HEK293 (cell line): ENCODE data around the gene ITGA3.

Source experiments
- CTCF ChIA-PET: fragments of 350-600 bp; formaldehyde crosslinking; extraction: SDS; loops from one replicate; lab custom pipeline; 2021; ENCODE audit warnings: antibody characterized with exemption; lab: Yijun Ruan, JAX
- POLR2A ChIA-PET: fragments of 300-600 bp; formaldehyde crosslinking; extraction: SDS; loops from one replicate; lab custom pipeline; 2020; ENCODE audit warnings: antibody characterized with exemption, inconsistent platforms; lab: Yijun Ruan, JAX
- H3K27ac ChIP-seq: fragments of 200-500 bp; sonication (Bioruptor generic); 2 replicates; pipeline ENCODE4 v1.5.1; 2014; ENCODE audit warnings: low read depth, low read length, control low read depth, inconsistent platforms; ENCODE audit errors: extremely low read depth
- H3K36me3 ChIP-seq, 2 experiments: fragments of 200-500 bp in 1 of 2; sonication (Bioruptor generic) in 1 of 2; 1 replicate in 1 of 2; 2 replicates in 1 of 2; pipeline ENCODE4 v1.5.1; 2014 to 2017; ENCODE audit warnings: inconsistent platforms in 2 of 2, low read length in 2 of 2; ENCODE audit not compliant: control insufficient read depth in 2 of 2, insufficient read depth in 1 of 2
- H3K4me1 ChIP-seq: fragments of 200-500 bp; sonication (Bioruptor generic); 2 replicates; pipeline ENCODE4 v1.5.1; 2014; ENCODE audit warnings: mild to moderate bottlenecking, low read length, inconsistent platforms; ENCODE audit not compliant: control insufficient read depth, insufficient read depth
- H3K4me3 ChIP-seq: 2 replicates; pipeline ENCODE4 v1.5.1; 2011; ENCODE audit warnings: low read depth, mild to moderate bottlenecking, control low read depth, low read length, moderate library complexity
- H3K9me3 ChIP-seq: fragments of 200-500 bp; sonication (Bioruptor generic); 2 replicates; pipeline ENCODE4 v1.5.1; 2014; ENCODE audit warnings: low read depth, low read length, inconsistent platforms; ENCODE audit not compliant: control insufficient read depth, insufficient read depth
- BCL11B ChIP-seq: fragments of 450-650 bp; formaldehyde crosslinking; IDR thresholded peaks from 2 replicates; pipeline ENCODE4 v1.5.1; 2016; ENCODE audit warnings: low read depth, missing biosample characterization, missing genetic modification characterization
- HOXC10 ChIP-seq: sonication (generic); formaldehyde crosslinking; IDR thresholded peaks from 2 replicates; pipeline ENCODE4 v1.8.1; 2023; ENCODE audit warnings: mild to moderate bottlenecking, missing genetic modification reagents
- KLF7 ChIP-seq: fragments of 450-650 bp; formaldehyde crosslinking; IDR thresholded peaks from 2 replicates; pipeline ENCODE4 v1.5.1; 2016; ENCODE audit warnings: missing biosample characterization, missing genetic modification characterization, borderline replicate concordance
- RBAK ChIP-seq: fragments of 450-650 bp; formaldehyde crosslinking; IDR thresholded peaks from 2 replicates; pipeline ENCODE4 v1.5.1; 2016; ENCODE audit warnings: missing biosample characterization, missing genetic modification characterization
- SCRT2 ChIP-seq: fragments of 450-650 bp; formaldehyde crosslinking; IDR thresholded peaks from 2 replicates; pipeline ENCODE4 v1.5.1; 2016; ENCODE audit warnings: missing biosample characterization, missing genetic modification characterization
- SP2 ChIP-seq: fragments of 450-650 bp; formaldehyde crosslinking; IDR thresholded peaks from 2 replicates; pipeline ENCODE4 v1.5.1; 2016; ENCODE audit warnings: missing biosample characterization, missing genetic modification characterization
- ZNF10 ChIP-seq: fragments of 450-650 bp; formaldehyde crosslinking; IDR thresholded peaks from 2 replicates; pipeline ENCODE4 v1.5.1; 2017; ENCODE audit warnings: missing biosample characterization, missing genetic modification characterization
- ZNF202 ChIP-seq: fragments of 450-650 bp; formaldehyde crosslinking; IDR thresholded peaks from 2 replicates; pipeline ENCODE4 v1.5.1; 2016; ENCODE audit warnings: missing biosample characterization, missing genetic modification characterization, borderline replicate concordance
- ZNF221 ChIP-seq: fragments of 450-650 bp; formaldehyde crosslinking; IDR thresholded peaks from 2 replicates; pipeline ENCODE4 v1.5.1; 2017; ENCODE audit warnings: missing biosample characterization, missing genetic modification characterization, borderline replicate concordance
- ZNF350 ChIP-seq: fragments of 450-650 bp; formaldehyde crosslinking; IDR thresholded peaks from 2 replicates; pipeline ENCODE4 v1.5.0; 2017; ENCODE audit warnings: missing biosample characterization, mild to moderate bottlenecking, missing genetic modification characterization
- ZNF423 ChIP-seq: fragments of 450-650 bp; formaldehyde crosslinking; IDR thresholded peaks from 2 replicates; pipeline ENCODE4 v1.5.1; 2016; ENCODE audit warnings: missing biosample characterization, missing genetic modification characterization
- ZNF510 ChIP-seq: fragments of 450-650 bp; formaldehyde crosslinking; IDR thresholded peaks from 2 replicates; pipeline ENCODE4 v1.5.1; 2018; ENCODE audit warnings: mild to moderate bottlenecking, missing genetic modification characterization, missing biosample characterization; ENCODE audit not compliant: insufficient replicate concordance
- ZNF529 ChIP-seq: fragments of 450-650 bp; formaldehyde crosslinking; IDR thresholded peaks from 2 replicates; pipeline ENCODE4 v1.5.1; 2017; ENCODE audit warnings: missing genetic modification characterization, missing biosample characterization; ENCODE audit not compliant: insufficient replicate concordance
- ZNF548 ChIP-seq: fragments of 450-650 bp; formaldehyde crosslinking; IDR thresholded peaks from 2 replicates; pipeline ENCODE4 v1.5.1; 2016; ENCODE audit warnings: missing biosample characterization, missing genetic modification characterization
- ZNF560 ChIP-seq: fragments of 450-650 bp; formaldehyde crosslinking; IDR thresholded peaks from 2 replicates; pipeline ENCODE4 v1.5.1; 2017; ENCODE audit warnings: missing biosample characterization, missing genetic modification characterization, borderline replicate concordance
- ZNF571 ChIP-seq: fragments of 450-650 bp; formaldehyde crosslinking; IDR thresholded peaks from 2 replicates; pipeline ENCODE4 v1.5.0; 2017; ENCODE audit warnings: missing biosample characterization, missing genetic modification characterization
- ZNF658 ChIP-seq: fragments of 450-650 bp; formaldehyde crosslinking; IDR thresholded peaks from 2 replicates; pipeline ENCODE4; 2016; ENCODE audit warnings: missing biosample characterization, missing genetic modification characterization
- ZNF664 ChIP-seq: fragments of 450-650 bp; formaldehyde crosslinking; IDR thresholded peaks from 2 replicates; pipeline ENCODE4 v1.5.1; 2016; ENCODE audit warnings: missing biosample characterization, missing genetic modification characterization
- ZNF791 ChIP-seq: fragments of 450-650 bp; formaldehyde crosslinking; IDR thresholded peaks from 2 replicates; pipeline ENCODE4 v1.5.1; 2016; ENCODE audit warnings: missing biosample characterization, missing genetic modification characterization
- ZXDB ChIP-seq: fragments of 450-650 bp; formaldehyde crosslinking; IDR thresholded peaks from 2 replicates; pipeline ENCODE4 v1.5.1; 2016; ENCODE audit warnings: missing biosample characterization, missing genetic modification characterization
- TF ChIP-seq, protein P1 (sequence below): fragments of 450-650 bp; formaldehyde crosslinking; IDR thresholded peaks from 2 replicates; pipeline ENCODE4 v1.5.1; 2016; ENCODE audit warnings: missing biosample characterization, missing genetic modification characterization
- TF ChIP-seq, protein P2 (sequence below): fragments of 450-650 bp; formaldehyde crosslinking; IDR thresholded peaks from 2 replicates; pipeline ENCODE4 v1.5.1; 2017; ENCODE audit warnings: missing biosample characterization, mild to moderate bottlenecking, missing genetic modification characterization, moderate library complexity
- TF ChIP-seq, protein P3 (sequence below): sonication (generic); formaldehyde crosslinking; IDR thresholded peaks from 2 replicates; pipeline ENCODE4 v1.8.1; 2022; ENCODE audit warnings: mild to moderate bottlenecking, moderate library complexity, missing genetic modification reagents
- TF ChIP-seq, protein P4 (sequence below): fragments of 450-650 bp; formaldehyde crosslinking; conservative IDR thresholded peaks from 2 replicates; pipeline ENCODE4 v1.5.1; 2016; ENCODE audit warnings: low read depth, missing biosample characterization, missing genetic modification characterization
- TF ChIP-seq, protein P5 (sequence below): fragments of 450-650 bp; formaldehyde crosslinking; IDR thresholded peaks from 2 replicates; pipeline ENCODE4 v1.5.1; 2016; ENCODE audit warnings: missing biosample characterization, missing genetic modification characterization

The ITGA3 gene

DNA sequence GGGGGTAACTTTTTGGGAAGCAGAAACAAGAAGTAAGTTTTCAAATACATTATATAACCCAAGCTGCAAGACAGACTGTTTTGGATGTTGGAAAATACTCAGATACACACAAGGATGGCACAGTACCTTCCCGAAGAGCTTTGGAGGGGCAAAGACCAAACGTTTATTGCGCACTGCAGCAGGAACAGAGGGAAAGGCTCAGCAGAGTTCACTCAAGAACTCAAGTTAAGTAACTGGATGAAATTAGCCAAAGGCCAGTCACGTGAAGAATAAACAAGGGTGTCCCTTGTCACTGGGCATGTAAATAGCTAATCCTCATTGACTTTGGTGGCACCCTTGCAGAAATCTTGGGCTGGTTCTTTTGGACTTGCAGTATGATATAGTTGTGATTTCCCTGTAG, 42.0 kb downstream of the ITGA3 start (continued):
- no peak for TF ChIP-seq BCL11B
- TF ChIP-seq KLF7 (tag by site-specific recombination) = no peak
- TF ChIP-seq ZNF548 (tag by site-specific recombination) = no peak
- no peak for TF ChIP-seq SP2 (tag by site-specific recombination)
- TF ChIP-seq ZNF510 (tag by site-specific recombination) = no peak

DNA sequence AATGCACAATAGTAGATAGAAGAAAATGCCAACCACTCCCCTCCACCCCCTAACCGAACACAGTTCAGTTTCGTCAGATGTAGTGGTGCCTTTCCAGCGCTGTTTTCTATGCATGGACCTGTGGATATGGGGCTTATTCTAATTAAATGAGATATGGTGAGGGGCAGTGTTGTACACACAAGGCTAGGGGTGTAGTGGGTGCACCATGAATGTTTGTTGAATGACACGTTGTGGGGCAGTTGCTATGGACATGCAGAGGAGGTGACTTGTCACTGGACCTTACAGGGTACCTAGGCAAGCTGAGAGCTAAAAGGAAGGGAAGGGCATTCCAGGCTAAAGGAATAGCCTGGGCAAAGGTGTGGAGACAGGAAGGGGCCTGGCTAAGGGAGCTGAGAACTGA, 42.7 kb downstream of the ITGA3 start:
- CTCF ChIA-PET = interaction anchor here (0.5 to 3.7 kb wide), 10 partner anchors 11 to 196 kb away, joined by 3 to 17 read pairs (median 4); no protein-coding TSS in a partner anchor
- H3K36me3 ChIP-seq = peaks cover 0 to 49% of the 10 kb centered on the region in 2 experiments; a peak in 1 of 3 replicates
- H3K4me3 ChIP-seq = no peak overlapping the region
- H3K4me1 ChIP-seq = peaks cover 9% of the 10 kb centered on the region
- POLR2A ChIA-PET = no interaction called here
- H3K27ac ChIP-seq = no peak overlapping the region
- no peaks in the 10 kb centered on the region for H3K9me3 ChIP-seq
- peak; percentile 26; the same call in 1 of the 2 replicates for TF ChIP-seq SCRT2 (tag by site-specific recombination)
- TF ChIP-seq ZNF791 = no peak
- TF ChIP-seq ZNF664 (tag by site-specific recombination) = peak; percentile 92
- TF ChIP-seq, protein P1, sequence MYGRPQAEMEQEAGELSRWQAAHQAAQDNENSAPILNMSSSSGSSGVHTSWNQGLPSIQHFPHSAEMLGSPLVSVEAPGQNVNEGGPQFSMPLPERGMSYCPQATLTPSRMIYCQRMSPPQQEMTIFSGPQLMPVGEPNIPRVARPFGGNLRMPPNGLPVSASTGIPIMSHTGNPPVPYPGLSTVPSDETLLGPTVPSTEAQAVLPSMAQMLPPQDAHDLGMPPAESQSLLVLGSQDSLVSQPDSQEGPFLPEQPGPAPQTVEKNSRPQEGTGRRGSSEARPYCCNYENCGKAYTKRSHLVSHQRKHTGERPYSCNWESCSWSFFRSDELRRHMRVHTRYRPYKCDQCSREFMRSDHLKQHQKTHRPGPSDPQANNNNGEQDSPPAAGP (tag by site-specific recombination) = no peak

DNA sequence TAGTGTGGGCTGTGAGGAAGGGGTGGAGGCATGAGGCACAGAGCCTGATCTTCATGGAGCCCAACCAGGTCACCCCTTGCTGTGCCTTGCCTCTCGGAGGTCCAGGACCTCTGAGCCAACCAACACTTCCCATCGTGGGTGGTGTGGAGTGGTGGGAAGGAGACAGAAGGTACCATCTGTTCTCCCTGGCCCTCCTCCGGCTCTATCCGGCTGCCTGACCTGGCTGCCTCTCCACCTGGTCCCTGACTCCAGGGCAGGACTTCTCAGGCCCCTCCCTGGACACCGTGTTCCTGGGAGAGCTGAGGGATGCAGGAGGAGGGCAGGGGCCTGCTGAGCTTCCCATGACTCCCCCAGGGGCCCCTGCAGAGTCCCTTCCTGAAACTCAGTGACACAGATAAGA, 43.1 kb downstream of the ITGA3 start:
- ChIA-PET CTCF (interaction anchor here (1.6 to 3.2 kb wide), 5 partner anchors 54 to 196 kb away, joined by 4 to 16 read pairs (median 5); no protein-coding TSS in a partner anchor), POLR2A (no interaction called here)
- Histone ChIP-seq H3K27ac (no peak overlapping the region), H3K4me1 (peaks cover 8% of the 10 kb centered on the region), H3K9me3 (no peaks in the 10 kb centered on the region), H3K4me3 (no peak overlapping the region), H3K36me3 (peaks cover 0 to 53% of the 10 kb centered on the region in 2 experiments; a peak in 1 of 3 replicates)
- no peak for TF ChIP-seq ZNF221 (tag by site-specific recombination)
- TF ChIP-seq ZXDB (tag by site-specific recombination) = no peak
- TF ChIP-seq ZNF560 (tag by site-specific recombination) = no peak
- TF ChIP-seq, protein P2, sequence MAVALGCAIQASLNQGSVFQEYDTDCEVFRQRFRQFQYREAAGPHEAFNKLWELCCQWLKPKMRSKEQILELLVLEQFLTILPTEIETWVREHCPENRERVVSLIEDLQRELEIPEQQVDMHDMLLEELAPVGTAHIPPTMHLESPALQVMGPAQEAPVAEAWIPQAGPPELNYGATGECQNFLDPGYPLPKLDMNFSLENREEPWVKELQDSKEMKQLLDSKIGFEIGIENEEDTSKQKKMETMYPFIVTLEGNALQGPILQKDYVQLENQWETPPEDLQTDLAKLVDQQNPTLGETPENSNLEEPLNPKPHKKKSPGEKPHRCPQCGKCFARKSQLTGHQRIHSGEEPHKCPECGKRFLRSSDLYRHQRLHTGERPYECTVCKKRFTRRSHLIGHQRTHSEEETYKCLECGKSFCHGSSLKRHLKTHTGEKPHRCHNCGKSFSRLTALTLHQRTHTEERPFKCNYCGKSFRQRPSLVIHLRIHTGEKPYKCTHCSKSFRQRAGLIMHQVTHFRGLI (tag by site-specific recombination) = peak; percentile 76
- no peak for TF ChIP-seq ZNF350 (tag by site-specific recombination)
- TF ChIP-seq HOXC10 (CRISPR knock-in tag) = no peak
- no peak for TF ChIP-seq ZNF10
- TF ChIP-seq, protein P3, sequence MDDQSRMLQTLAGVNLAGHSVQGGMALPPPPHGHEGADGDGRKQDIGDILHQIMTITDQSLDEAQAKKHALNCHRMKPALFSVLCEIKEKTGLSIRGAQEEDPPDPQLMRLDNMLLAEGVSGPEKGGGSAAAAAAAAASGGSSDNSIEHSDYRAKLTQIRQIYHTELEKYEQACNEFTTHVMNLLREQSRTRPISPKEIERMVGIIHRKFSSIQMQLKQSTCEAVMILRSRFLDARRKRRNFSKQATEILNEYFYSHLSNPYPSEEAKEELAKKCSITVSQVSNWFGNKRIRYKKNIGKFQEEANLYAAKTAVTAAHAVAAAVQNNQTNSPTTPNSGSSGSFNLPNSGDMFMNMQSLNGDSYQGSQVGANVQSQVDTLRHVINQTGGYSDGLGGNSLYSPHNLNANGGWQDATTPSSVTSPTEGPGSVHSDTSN (CRISPR knock-in tag) = no peak
- TF ChIP-seq ZNF202 (tag by site-specific recombination) = no peak
- TF ChIP-seq, protein P4, sequence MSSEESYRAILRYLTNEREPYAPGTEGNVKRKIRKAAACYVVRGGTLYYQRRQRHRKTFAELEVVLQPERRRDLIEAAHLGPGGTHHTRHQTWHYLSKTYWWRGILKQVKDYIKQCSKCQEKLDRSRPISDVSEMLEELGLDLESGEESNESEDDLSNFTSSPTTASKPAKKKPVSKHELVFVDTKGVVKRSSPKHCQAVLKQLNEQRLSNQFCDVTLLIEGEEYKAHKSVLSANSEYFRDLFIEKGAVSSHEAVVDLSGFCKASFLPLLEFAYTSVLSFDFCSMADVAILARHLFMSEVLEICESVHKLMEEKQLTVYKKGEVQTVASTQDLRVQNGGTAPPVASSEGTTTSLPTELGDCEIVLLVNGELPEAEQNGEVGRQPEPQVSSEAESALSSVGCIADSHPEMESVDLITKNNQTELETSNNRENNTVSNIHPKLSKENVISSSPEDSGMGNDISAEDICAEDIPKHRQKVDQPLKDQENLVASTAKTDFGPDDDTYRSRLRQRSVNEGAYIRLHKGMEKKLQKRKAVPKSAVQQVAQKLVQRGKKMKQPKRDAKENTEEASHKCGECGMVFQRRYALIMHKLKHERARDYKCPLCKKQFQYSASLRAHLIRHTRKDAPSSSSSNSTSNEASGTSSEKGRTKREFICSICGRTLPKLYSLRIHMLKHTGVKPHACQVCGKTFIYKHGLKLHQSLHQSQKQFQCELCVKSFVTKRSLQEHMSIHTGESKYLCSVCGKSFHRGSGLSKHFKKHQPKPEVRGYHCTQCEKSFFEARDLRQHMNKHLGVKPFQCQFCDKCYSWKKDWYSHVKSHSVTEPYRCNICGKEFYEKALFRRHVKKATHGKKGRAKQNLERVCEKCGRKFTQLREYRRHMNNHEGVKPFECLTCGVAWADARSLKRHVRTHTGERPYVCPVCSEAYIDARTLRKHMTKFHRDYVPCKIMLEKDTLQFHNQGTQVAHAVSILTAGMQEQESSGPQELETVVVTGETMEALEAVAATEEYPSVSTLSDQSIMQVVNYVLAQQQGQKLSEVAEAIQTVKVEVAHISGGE = no peak
- TF ChIP-seq ZNF658 (tag by site-specific recombination) = no peak
- no peak for TF ChIP-seq ZNF571 (tag by site-specific recombination)
- TF ChIP-seq ZNF529 = no peak
- TF ChIP-seq, protein P5, sequence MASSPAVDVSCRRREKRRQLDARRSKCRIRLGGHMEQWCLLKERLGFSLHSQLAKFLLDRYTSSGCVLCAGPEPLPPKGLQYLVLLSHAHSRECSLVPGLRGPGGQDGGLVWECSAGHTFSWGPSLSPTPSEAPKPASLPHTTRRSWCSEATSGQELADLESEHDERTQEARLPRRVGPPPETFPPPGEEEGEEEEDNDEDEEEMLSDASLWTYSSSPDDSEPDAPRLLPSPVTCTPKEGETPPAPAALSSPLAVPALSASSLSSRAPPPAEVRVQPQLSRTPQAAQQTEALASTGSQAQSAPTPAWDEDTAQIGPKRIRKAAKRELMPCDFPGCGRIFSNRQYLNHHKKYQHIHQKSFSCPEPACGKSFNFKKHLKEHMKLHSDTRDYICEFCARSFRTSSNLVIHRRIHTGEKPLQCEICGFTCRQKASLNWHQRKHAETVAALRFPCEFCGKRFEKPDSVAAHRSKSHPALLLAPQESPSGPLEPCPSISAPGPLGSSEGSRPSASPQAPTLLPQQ = no peak
- TF ChIP-seq RBAK (tag by site-specific recombination) = no peak
- TF ChIP-seq ZNF423 (tag by site-specific recombination) = no peak
- TF ChIP-seq KLF7 (tag by site-specific recombination) = no peak
